ENCODE results near the gene MT3.

DNA sequence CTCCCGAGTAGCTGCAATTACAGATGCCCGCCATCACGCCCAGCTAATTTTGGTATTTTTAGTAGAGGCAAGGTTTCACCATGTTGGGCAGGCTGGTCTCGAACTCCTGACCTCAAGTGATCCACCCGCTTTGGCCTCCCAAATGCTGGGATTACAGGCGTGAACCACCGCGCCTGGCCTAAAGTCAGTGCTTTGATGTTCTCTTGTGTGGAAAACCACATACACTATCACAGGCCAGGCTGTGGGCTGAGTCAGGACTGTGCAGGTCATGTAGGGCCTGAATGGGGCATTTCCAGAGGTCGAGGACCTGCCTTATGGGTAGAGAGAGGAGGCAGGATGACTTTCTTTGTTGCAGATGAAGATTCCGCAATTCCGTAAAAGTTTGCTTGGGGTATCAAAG lies 5.1 kb upstream of the MT3 start:
- TF ChIP-seq, protein P1, sequence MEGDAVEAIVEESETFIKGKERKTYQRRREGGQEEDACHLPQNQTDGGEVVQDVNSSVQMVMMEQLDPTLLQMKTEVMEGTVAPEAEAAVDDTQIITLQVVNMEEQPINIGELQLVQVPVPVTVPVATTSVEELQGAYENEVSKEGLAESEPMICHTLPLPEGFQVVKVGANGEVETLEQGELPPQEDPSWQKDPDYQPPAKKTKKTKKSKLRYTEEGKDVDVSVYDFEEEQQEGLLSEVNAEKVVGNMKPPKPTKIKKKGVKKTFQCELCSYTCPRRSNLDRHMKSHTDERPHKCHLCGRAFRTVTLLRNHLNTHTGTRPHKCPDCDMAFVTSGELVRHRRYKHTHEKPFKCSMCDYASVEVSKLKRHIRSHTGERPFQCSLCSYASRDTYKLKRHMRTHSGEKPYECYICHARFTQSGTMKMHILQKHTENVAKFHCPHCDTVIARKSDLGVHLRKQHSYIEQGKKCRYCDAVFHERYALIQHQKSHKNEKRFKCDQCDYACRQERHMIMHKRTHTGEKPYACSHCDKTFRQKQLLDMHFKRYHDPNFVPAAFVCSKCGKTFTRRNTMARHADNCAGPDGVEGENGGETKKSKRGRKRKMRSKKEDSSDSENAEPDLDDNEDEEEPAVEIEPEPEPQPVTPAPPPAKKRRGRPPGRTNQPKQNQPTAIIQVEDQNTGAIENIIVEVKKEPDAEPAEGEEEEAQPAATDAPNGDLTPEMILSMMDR (conservative IDR thresholded peaks at IDR 0.05 in 1 of 2, IDR thresholded peaks at IDR 0.05 in 1 of 2; ENCODE audit: extremely low read depth in 1 of 2, insufficient read depth in 1 of 2, low read depth in 1 of 2, low read length in 2 of 2) = no peak
- TF ChIP-seq EZH2 (IDR thresholded peaks at IDR 0.05; ENCODE audit: borderline replicate concordance, low read length) = no peak

Data from mammary epithelial cell (primary cell).